HCT116 (cell line): ENCODE results near the gene TMC1. TPM values are rescaled to one million over a fixed set of nuclear protein-coding genes. Genes with fewer than 3 reads are reported as not detected.
A peak's percentile ranks its signal among the peaks of the same experiment; 100 is the strongest.

ENCODE experiments used
- ATAC-seq: fragments of 200-7000 bp; cut with Tn5 transposase; 2 replicates; pipeline ENCODE4 v1.9.1; 2020; ENCODE audit warnings: mild to moderate bottlenecking, moderate library complexity
- BruUV-seq: library from RNA; stranded (reverse); fragments of 400-500 nt; replicated peaks from 2 replicates; lab custom pipeline; 2021; lab: Mats Ljungman, UMichigan
- CTCF ChIA-PET: fragments of 300-600 bp; sonication (Branson Sonifier 250); formaldehyde crosslinking; loops from one replicate; lab custom pipeline; 2021; ENCODE audit warnings: antibody characterized with exemption; lab: Charles Lee
- POLR2A ChIA-PET: fragments of 300-600, 350-600 bp; sonication (Branson Sonifier 250); formaldehyde crosslinking; loops from one replicate; lab custom pipeline; 2021; ENCODE audit warnings: antibody characterized with exemption; lab: Charles Lee
- RAD21 ChIA-PET, 2 experiments: fragments of 300-600 bp; sonication (Branson Sonifier 250); formaldehyde crosslinking; loops; one replicate each; lab custom pipeline; 2023; ENCODE audit warnings: low total read pairs in 2 of 2; ENCODE audit not compliant: uncharacterized antibody in 2 of 2, unreplicated experiment in 2 of 2, low non-redundant PET in 1 of 2; lab: Charles Lee
- DNase-seq: peaks from one replicate; pipeline ENCODE4 v3.0.0-alpha.2; 2010; ENCODE audit warnings: low read depth, low spot score
- H2AFZ ChIP-seq: fragments of 200-600 bp; shearing (Covaris generic), sonication (generic); 2 replicates; pipeline ENCODE4 v1.6.1; 2017; ENCODE audit warnings: low read depth, mixed run types, mixed read lengths, antibody characterized with exemption, low read length; ENCODE audit not compliant: poor library complexity, severe bottlenecking
- H3K27ac ChIP-seq: 2 replicates; pipeline ENCODE4 v1.5.1; 2012; ENCODE audit warnings: low read depth, low read length
- H3K27me3 ChIP-seq: fragments of 200-600 bp; sonication (generic); 2 replicates; pipeline ENCODE4 v1.6.1; 2016; ENCODE audit warnings: mixed run types, low read length, mixed read lengths; ENCODE audit not compliant: insufficient read depth
- H3K36me3 ChIP-seq, 2 experiments: fragments of 200-500 bp in 1 of 2; fragments of 200-600 bp in 1 of 2; sonication (Bioruptor generic) in 1 of 2; sonication (generic) in 1 of 2; 2 replicates each; pipeline versions ENCODE4 v1.5.1 to v1.6.1; 2014 to 2016; ENCODE audit warnings: low read length in 2 of 2, inconsistent platforms in 1 of 2, mixed read lengths in 1 of 2, mixed run types in 1 of 2; ENCODE audit not compliant: insufficient read depth in 2 of 2, control insufficient read depth in 1 of 2
- H3K4me1 ChIP-seq, 2 experiments: fragments of 200-600 bp in 1 of 2; sonication (generic) in 1 of 2; 2 replicates each; pipeline versions ENCODE4 v1.5.1 to v1.6.1; 2012 to 2017; ENCODE audit warnings: low read length in 2 of 2, inconsistent platforms in 1 of 2, mild to moderate bottlenecking in 1 of 2, mixed read lengths in 1 of 2, mixed run types in 1 of 2, moderate library complexity in 1 of 2; ENCODE audit not compliant: insufficient read depth in 2 of 2, control insufficient read depth in 1 of 2
- H3K4me2 ChIP-seq: fragments of 200-600 bp; sonication (generic); 2 replicates; pipeline ENCODE4 v1.6.1; 2017; ENCODE audit warnings: mixed run types, low read length, mixed read lengths
- H3K4me3 ChIP-seq, 2 experiments: fragments of 200-600 bp in 1 of 2; sonication (generic) in 1 of 2; replicated peaks in 1 of 2; 2 replicates each; pipeline ENCODE4 v1.5.1; 2011 to 2016; ENCODE audit warnings: low read length in 2 of 2, control low read depth in 1 of 2, low read depth in 1 of 2, mild to moderate bottlenecking in 1 of 2, mixed read lengths in 1 of 2, mixed run types in 1 of 2
- H3K79me2 ChIP-seq: fragments of 200-600 bp; sonication (generic); 2 replicates; pipeline ENCODE4 v1.6.1; 2017; ENCODE audit warnings: mild to moderate bottlenecking, mixed run types, low read length, moderate library complexity, mixed read lengths; ENCODE audit not compliant: insufficient read depth
- H3K9ac ChIP-seq: fragments of 200-600 bp; sonication (generic); 2 replicates; pipeline ENCODE4 v1.6.1; 2016; ENCODE audit warnings: low read length, mixed read lengths
- H3K9me2 ChIP-seq: fragments of 200-600 bp; sonication (generic), shearing (Covaris generic); 2 replicates; pipeline ENCODE4 v1.6.1; 2017; ENCODE audit warnings: mixed run types, mild to moderate bottlenecking, moderate library complexity; ENCODE audit not compliant: insufficient read depth
- H3K9me3 ChIP-seq, 2 experiments: fragments of 200-500 bp in 1 of 2; fragments of 200-600 bp in 1 of 2; sonication (Bioruptor generic) in 1 of 2; sonication (generic) in 1 of 2; 2 replicates each; pipeline ENCODE4 v1.6.1; 2014 to 2017; ENCODE audit warnings: low read length in 2 of 2, mixed read lengths in 2 of 2, inconsistent platforms in 1 of 2, low read depth in 1 of 2, mild to moderate bottlenecking in 1 of 2, mixed run types in 1 of 2, moderate library complexity in 1 of 2; ENCODE audit not compliant: control insufficient read depth in 1 of 2, insufficient read depth in 1 of 2
- H4K20me1 ChIP-seq: fragments of 200-600 bp; sonication (generic), shearing (Covaris generic); 2 replicates; pipeline ENCODE4 v1.6.1; 2017; ENCODE audit warnings: mixed run types, mild to moderate bottlenecking, moderate library complexity; ENCODE audit not compliant: insufficient read depth
- CBX3 ChIP-seq: IDR thresholded peaks from 2 replicates; pipeline ENCODE4 v1.6.1; 2012; ENCODE audit warnings: low read depth
- CTCF ChIP-seq, 3 experiments: fragments of 200-600 bp in 1 of 3; sonication (generic) in 1 of 3; IDR thresholded peaks in 2 of 3; conservative IDR thresholded peaks in 1 of 3; 2 replicates each; pipeline ENCODE4 v1.5.1; 2012 to 2017; ENCODE audit warnings: low read depth in 2 of 3, low read length in 2 of 3, antibody characterized with exemption in 1 of 3, borderline replicate concordance in 1 of 3, control low read depth in 1 of 3, mild to moderate bottlenecking in 1 of 3, mixed read lengths in 1 of 3, mixed run types in 1 of 3, moderate library complexity in 1 of 3; ENCODE audit not compliant: insufficient read depth in 1 of 3
- ELF1 ChIP-seq: IDR thresholded peaks from 2 replicates; pipeline ENCODE4 v1.6.1; 2012; ENCODE audit warnings: low read depth, borderline replicate concordance
- EZH2 ChIP-seq: fragments of 200-600 bp; sonication (generic); IDR thresholded peaks from 2 replicates; pipeline ENCODE4 v1.6.1; 2017; ENCODE audit warnings: antibody characterized with exemption, mixed run types
- FOSL1 ChIP-seq: IDR thresholded peaks from 2 replicates; pipeline ENCODE4 v1.6.1; 2012; ENCODE audit warnings: low read depth
- JUND ChIP-seq: IDR thresholded peaks from 2 replicates; pipeline ENCODE4 v1.6.1; 2012
- POLR2AphosphoS5 ChIP-seq: IDR thresholded peaks from 2 replicates; pipeline ENCODE4 v1.6.1; 2011; ENCODE audit warnings: mild to moderate bottlenecking, low read depth, low read length, moderate library complexity
- REST ChIP-seq: IDR thresholded peaks from 2 replicates; pipeline ENCODE4 v1.6.1; 2012; ENCODE audit warnings: low read depth
- SP1 ChIP-seq: IDR thresholded peaks from 2 replicates; pipeline ENCODE4 v1.6.1; 2012; ENCODE audit warnings: low read depth
- SRF ChIP-seq: IDR thresholded peaks from 2 replicates; pipeline ENCODE4 v1.6.1; 2012; ENCODE audit warnings: low read depth
- YY1 ChIP-seq: IDR thresholded peaks from 2 replicates; pipeline ENCODE4 v1.6.1; 2011; ENCODE audit warnings: low read length, low read depth, moderate library complexity, mild to moderate bottlenecking; ENCODE audit not compliant: insufficient replicate concordance; ENCODE audit errors: extremely low read depth
- ZBTB33 ChIP-seq: IDR thresholded peaks from 2 replicates; pipeline ENCODE4 v1.6.1; 2011; ENCODE audit warnings: mild to moderate bottlenecking, low read length, moderate library complexity; ENCODE audit not compliant: insufficient replicate concordance; ENCODE audit errors: extremely low read depth
- ZNF274 ChIP-seq: fragments of 200-500 bp; sonication (Bioruptor generic); IDR thresholded peaks from 2 replicates; pipeline ENCODE4 v1.6.1; 2014; ENCODE audit warnings: mild to moderate bottlenecking, low read depth, low read length, inconsistent platforms
- intact Hi-C: fragments of 100-400 bp; cut with micrococcal nuclease; formaldehyde crosslinking; loops from 2 replicates; pipeline ENCODE4 v1.10.0; 2022
- total RNA-seq: library from RNA; stranded (reverse); gene quantifications from one replicate; pipeline ENCODE4 v1.2.1, GENCODE V29; 2021; ENCODE audit not compliant: unreplicated experiment

TMC1 gene
- total RNA-seq, 1 experiment from 2014 or later = 0.57 TPM

GRCh38 chr9:72524820-72525540 lies 3.6 kb downstream of the TMC1 start (continued):
- TF ChIP-seq POLR2AphosphoS5 (no peak), EZH2 (no peak), CBX3 (peak; percentile 94), ELF1 (no peak; the same call in 1 of the 2 replicates)

GRCh38 chr9:72526901-72527800 lies 5.7 kb downstream of the TMC1 start:
- Histone ChIP-seq H3K4me1 (peaks cover 27 to 39% of the 10 kb centered on the region in 2 experiments), H3K9ac (peak overlapping the region; percentile 47), H3K36me3 (no peaks in the 10 kb centered on the region), H3K4me2 (peak overlapping the region; percentile 74), H3K27ac (peak overlapping the region; percentile 49), H3K27me3 (no peaks in the 10 kb centered on the region), H3K9me3 (no peaks in the 10 kb centered on the region), H3K4me3 (peak overlapping the region; percentile 25 to 49), H3K79me2 (no peaks in the 10 kb centered on the region), H2AFZ (peak overlapping the region; percentile 98), H3K9me2 (no peaks in the 10 kb centered on the region), H4K20me1 (no peaks in the 10 kb centered on the region)
- ATAC-seq (peak; percentile 87), DNase-seq (peak; percentile 51)
- no TSS peak for BruUV-seq
- ChIA-PET POLR2A (interaction anchor here (1.6 kb wide), 1 partner anchor 162 kb away, joined by 6 read pairs; the partner anchor contains the start of gene ZFAND5), RAD21 (no interaction called here), CTCF (no interaction called here)
- intact Hi-C loops = no loop called here
- TF ChIP-seq CTCF (IDR thresholded peaks at IDR 0.05 in 2 of 3, conservative IDR thresholded peaks at IDR 0.05 in 1 of 3; ENCODE audit: borderline replicate concordance in 1 of 3, insufficient read depth in 1 of 3, low read depth in 2 of 3, low read length in 2 of 3) (no peak), FOSL1 (no peak), CBX3 (peak; percentile 87), YY1 (peak; percentile 49), ZBTB33 (no peak), POLR2AphosphoS5 (peak; percentile 70), SP1 (peak; percentile 67), ZNF274 (no peak), ELF1 (no peak), REST (no peak), SRF (no peak), JUND (peak; percentile 65; the same call in 1 of the 2 replicates)
